ENCODE results near the gene PEAK1.
"Not testable (repeated sequence)": the region's sequence is repeated elsewhere in the genome, so short reads cannot be mapped to it uniquely, and the experiment has no call there.

PEAK1 gene

DNA sequence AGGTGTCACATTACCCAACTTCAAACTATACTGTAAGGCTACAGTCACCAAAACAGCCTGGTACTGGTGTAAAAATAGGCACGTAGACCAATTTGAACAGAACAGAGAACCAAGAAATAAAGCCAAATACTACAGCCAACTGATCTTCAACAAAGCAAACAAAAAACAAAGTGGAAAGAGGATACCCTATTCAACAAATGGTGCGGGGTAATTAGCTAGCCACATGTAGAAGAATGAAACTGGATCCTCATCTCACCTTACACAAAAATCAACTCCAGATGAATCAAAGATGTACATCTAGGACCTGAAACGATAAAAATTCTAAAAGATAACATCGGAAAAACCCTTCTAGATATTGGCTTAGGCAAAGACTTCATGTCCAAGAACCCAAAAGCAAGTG lies 13.1 kb downstream of the PEAK1 start:
- H3K36me3 ChIP-seq (ENCODE audit: control insufficient read depth in 2 of 2, insufficient read depth in 1 of 2, low read length in 2 of 2) = no peaks in the 10 kb centered on the region; a peak in 1 of 3 replicates
- ChIA-PET POLR2A (interaction anchor here (1.0 kb wide), 1 partner anchor 13 kb away, joined by 3 read pairs; the partner anchor contains the start of gene PEAK1), CTCF (interaction anchor here (0.8 to 1.3 kb wide), 3 partner anchors 9 to 288 kb away, joined by 4 to 7 read pairs (median 5); no protein-coding TSS in a partner anchor)
- H3K4me3 ChIP-seq (ENCODE audit: low read depth, low read length) = no peak overlapping the region
- H3K27ac ChIP-seq (ENCODE audit: extremely low read depth, low read depth, low read length) = no peak overlapping the region
- no peaks in the 10 kb centered on the region for H3K9me3 ChIP-seq (ENCODE audit: control insufficient read depth, insufficient read depth, low read depth, low read length)
- TF ChIP-seq, protein P1, sequence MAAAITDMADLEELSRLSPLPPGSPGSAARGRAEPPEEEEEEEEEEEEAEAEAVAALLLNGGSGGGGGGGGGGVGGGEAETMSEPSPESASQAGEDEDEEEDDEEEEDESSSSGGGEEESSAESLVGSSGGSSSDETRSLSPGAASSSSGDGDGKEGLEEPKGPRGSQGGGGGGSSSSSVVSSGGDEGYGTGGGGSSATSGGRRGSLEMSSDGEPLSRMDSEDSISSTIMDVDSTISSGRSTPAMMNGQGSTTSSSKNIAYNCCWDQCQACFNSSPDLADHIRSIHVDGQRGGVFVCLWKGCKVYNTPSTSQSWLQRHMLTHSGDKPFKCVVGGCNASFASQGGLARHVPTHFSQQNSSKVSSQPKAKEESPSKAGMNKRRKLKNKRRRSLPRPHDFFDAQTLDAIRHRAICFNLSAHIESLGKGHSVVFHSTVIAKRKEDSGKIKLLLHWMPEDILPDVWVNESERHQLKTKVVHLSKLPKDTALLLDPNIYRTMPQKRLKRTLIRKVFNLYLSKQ (tag by site-specific recombination; IDR thresholded peaks at IDR 0.05; ENCODE audit: borderline replicate concordance) = no peak
- TF ChIP-seq SCRT1 (tag by site-specific recombination; IDR thresholded peaks at IDR 0.05; ENCODE audit: borderline replicate concordance) (peak; percentile 69), SCRT2 (tag by site-specific recombination; IDR thresholded peaks at IDR 0.05) (peak; percentile 59; the same call in 1 of the 2 replicates), ZNF514 (tag by site-specific recombination; IDR thresholded peaks at IDR 0.05) (no peak)
- TF ChIP-seq, protein P2, sequence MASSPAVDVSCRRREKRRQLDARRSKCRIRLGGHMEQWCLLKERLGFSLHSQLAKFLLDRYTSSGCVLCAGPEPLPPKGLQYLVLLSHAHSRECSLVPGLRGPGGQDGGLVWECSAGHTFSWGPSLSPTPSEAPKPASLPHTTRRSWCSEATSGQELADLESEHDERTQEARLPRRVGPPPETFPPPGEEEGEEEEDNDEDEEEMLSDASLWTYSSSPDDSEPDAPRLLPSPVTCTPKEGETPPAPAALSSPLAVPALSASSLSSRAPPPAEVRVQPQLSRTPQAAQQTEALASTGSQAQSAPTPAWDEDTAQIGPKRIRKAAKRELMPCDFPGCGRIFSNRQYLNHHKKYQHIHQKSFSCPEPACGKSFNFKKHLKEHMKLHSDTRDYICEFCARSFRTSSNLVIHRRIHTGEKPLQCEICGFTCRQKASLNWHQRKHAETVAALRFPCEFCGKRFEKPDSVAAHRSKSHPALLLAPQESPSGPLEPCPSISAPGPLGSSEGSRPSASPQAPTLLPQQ (tag by site-specific recombination; IDR thresholded peaks at IDR 0.05) = no peak
- peaks cover 18% of the 10 kb centered on the region; the same call in 1 of the 2 replicates for H3K4me1 ChIP-seq (ENCODE audit: control insufficient read depth, insufficient read depth, low read length)

DNA sequence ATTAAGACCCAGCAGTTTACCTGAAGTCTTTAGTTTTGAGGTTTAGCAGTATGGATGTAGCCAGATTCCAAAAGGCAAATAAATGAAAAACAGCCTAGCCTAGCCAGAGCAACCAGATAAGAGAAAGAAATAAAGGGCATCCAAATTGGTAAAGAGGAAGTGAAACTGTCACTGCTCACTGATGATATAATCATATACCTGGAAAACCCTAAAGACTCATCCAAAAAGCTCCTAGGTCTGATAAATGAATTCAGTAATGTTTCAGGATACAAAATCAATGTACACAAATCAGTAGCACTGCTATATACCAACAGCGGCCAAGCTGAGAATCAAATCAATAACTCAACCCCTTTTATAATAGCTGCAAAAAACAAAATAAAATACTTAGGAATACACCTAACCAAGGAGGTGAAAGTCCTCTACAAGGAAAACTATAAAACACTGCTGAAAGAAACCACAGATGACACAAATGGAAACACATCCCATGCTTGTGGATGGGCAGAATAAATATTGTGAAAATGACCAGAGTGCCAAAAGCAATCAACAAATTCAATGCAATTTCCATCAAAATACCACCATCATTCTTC lies 13.6 kb downstream of the PEAK1 start:
- CTCF ChIA-PET = interaction anchor here (0.7 to 1.3 kb wide), 4 partner anchors 10 to 1213 kb away, joined by 4 to 7 read pairs (median 4); no protein-coding TSS in a partner anchor
- H3K4me3 ChIP-seq (ENCODE audit: low read depth, low read length); H3K36me3 ChIP-seq (ENCODE audit: control insufficient read depth in 2 of 2, insufficient read depth in 1 of 2, low read length in 2 of 2); H3K9me3 ChIP-seq (ENCODE audit: control insufficient read depth, insufficient read depth, low read depth, low read length); H3K27ac ChIP-seq (ENCODE audit: extremely low read depth, low read depth, low read length): not testable (repeated sequence)
- H3K4me1 ChIP-seq (ENCODE audit: control insufficient read depth, insufficient read depth, low read length) = peaks cover 18% of the 10 kb centered on the region; the same call in 1 of the 2 replicates
- POLR2A ChIA-PET = interaction anchor here (1.0 kb wide), 2 partner anchors 13 to 15 kb away, joined by 3 read pairs; partner anchors contain the start of gene PEAK1

DNA sequence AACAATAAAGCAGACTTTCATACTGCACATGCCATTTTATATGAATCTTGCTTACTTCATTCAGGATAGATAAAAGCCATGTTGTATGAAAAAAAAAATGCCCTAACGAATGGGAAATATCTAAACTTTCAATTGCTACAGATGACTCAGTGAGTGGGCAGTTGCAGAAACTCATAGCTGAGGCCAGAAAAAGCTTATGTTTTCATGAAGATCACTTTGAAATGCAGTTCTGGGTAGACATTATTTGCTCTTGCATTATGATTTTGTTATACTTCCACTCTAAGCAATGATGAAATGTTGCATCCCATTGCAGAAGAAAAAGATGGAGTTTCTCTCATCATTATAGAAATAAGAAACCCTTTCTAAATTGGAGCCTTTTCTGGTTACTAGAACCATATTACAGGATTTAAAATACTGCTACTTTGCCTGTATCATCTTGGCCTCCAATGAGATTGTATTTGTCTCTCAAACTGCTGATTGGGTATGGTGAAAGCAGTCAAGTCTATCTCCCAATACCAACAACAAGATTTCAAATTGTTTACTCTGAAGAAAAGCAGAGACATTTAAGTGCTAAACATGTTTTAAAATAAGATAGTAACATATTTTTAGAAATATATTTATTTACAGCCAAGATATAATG lies 17.0 kb downstream of the PEAK1 start:
- Histone ChIP-seq H3K36me3 (ENCODE audit: control insufficient read depth in 2 of 2, insufficient read depth in 1 of 2, low read length in 2 of 2) (no peaks in the 10 kb centered on the region), H3K9me3 (ENCODE audit: control insufficient read depth, insufficient read depth, low read depth, low read length) (no peaks in the 10 kb centered on the region), H3K4me3 (ENCODE audit: low read depth, low read length) (no peak overlapping the region), H3K27ac (ENCODE audit: extremely low read depth, low read depth, low read length) (no peak overlapping the region), H3K4me1 (ENCODE audit: control insufficient read depth, insufficient read depth, low read length) (peaks cover 7% of the 10 kb centered on the region; the same call in 1 of the 2 replicates)
- CTCF ChIA-PET = interaction anchor here (0.6 kb wide), 1 partner anchor 281 kb away, joined by 3 read pairs; no protein-coding TSS in a partner anchor
- TF ChIP-seq, protein P3, sequence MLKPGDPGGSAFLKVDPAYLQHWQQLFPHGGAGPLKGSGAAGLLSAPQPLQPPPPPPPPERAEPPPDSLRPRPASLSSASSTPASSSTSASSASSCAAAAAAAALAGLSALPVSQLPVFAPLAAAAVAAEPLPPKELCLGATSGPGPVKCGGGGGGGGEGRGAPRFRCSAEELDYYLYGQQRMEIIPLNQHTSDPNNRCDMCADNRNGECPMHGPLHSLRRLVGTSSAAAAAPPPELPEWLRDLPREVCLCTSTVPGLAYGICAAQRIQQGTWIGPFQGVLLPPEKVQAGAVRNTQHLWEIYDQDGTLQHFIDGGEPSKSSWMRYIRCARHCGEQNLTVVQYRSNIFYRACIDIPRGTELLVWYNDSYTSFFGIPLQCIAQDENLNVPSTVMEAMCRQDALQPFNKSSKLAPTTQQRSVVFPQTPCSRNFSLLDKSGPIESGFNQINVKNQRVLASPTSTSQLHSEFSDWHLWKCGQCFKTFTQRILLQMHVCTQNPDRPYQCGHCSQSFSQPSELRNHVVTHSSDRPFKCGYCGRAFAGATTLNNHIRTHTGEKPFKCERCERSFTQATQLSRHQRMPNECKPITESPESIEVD (tag by site-specific recombination; IDR thresholded peaks at IDR 0.05) = peak; percentile 77
- 0 out of 2 replicates have a peak, but pooled peaks have one; percentile 16 for TF ChIP-seq ZFHX2 (tag by site-specific recombination; conservative IDR thresholded peaks at IDR 0.05)
- TF ChIP-seq ZBTB21 (tag by site-specific recombination; IDR thresholded peaks at IDR 0.05) = no peak
- POLR2A ChIA-PET = no interaction called here

DNA sequence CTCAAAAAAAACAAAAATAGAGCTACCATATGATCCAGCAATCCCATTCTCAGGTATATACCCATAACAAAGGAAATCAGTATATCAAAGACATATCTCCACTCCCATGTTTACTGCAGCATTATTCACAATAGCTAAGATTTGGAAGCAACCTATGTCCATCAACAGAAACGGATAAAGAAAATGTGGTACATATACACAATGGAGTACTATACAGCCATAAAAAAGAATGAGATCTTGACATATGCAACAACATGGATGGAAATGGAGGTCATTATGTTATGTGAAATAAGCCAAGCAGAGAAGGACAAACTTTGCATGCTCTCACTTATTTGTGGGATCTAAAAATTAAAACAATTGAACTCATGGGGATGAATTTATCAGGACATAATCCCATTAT lies 19.6 kb downstream of the PEAK1 start:
- CTCF ChIA-PET = interaction anchor here (1.2 kb wide), 1 partner anchor 90 kb away, joined by 3 read pairs; no protein-coding TSS in a partner anchor
- POLR2A ChIA-PET = no interaction called here
- TF ChIP-seq, protein P4, sequence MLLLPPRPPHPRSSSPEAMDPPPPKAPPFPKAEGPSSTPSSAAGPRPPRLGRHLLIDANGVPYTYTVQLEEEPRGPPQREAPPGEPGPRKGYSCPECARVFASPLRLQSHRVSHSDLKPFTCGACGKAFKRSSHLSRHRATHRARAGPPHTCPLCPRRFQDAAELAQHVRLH (tag by site-specific recombination; IDR thresholded peaks at IDR 0.05) = peak; percentile 93
- TF ChIP-seq ZNF335 (tag by site-specific recombination; conservative IDR thresholded peaks at IDR 0.05) (no peak), ZNF146 (tag by site-specific recombination; IDR thresholded peaks at IDR 0.05) (peak; percentile 99), ZNF670 (tag by site-specific recombination; IDR thresholded peaks at IDR 0.05; ENCODE audit: low read depth) (no peak)
- TF ChIP-seq, protein P5, sequence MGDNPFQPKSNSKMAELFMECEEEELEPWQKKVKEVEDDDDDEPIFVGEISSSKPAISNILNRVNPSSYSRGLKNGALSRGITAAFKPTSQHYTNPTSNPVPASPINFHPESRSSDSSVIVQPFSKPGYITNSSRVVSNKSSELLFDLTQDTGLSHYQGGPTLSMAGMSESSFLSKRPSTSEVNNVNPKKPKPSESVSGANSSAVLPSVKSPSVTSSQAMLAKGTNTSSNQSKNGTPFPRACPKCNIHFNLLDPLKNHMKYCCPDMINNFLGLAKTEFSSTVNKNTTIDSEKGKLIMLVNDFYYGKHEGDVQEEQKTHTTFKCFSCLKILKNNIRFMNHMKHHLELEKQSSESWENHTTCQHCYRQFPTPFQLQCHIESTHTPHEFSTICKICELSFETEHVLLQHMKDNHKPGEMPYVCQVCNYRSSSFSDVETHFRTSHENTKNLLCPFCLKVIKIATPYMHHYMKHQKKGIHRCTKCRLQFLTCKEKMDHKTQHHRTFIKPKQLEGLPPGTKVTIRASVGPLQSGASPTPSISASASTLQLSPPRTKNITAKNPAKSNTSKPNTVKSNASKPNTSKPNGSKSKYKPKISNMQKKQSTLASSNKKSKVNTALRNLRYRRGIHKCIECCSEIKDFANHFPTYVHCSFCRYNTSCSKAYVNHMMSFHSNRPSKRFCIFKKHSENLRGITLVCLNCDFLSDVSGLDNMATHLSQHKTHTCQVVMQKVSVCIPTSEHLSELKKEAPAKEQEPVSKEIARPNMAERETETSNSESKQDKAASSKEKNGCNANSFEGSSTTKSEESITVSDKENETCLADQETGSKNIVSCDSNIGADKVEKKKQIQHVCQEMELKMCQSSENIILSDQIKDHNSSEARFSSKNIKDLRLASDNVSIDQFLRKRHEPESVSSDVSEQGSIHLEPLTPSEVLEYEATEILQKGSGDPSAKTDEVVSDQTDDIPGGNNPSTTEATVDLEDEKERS (tag by site-specific recombination; IDR thresholded peaks at IDR 0.05) = peak; percentile 91; the same call in 1 of the 2 replicates
- H3K4me3 ChIP-seq (ENCODE audit: low read depth, low read length) = no peak overlapping the region
- no peaks in the 10 kb centered on the region for H3K36me3 ChIP-seq (ENCODE audit: control insufficient read depth in 2 of 2, insufficient read depth in 1 of 2, low read length in 2 of 2)
- H3K9me3 ChIP-seq (ENCODE audit: control insufficient read depth, insufficient read depth, low read depth, low read length) = no peaks in the 10 kb centered on the region
- H3K27ac ChIP-seq (ENCODE audit: extremely low read depth, low read depth, low read length) = no peak overlapping the region
- peaks cover 1% of the 10 kb centered on the region; the same call in 1 of the 2 replicates for H3K4me1 ChIP-seq (ENCODE audit: control insufficient read depth, insufficient read depth, low read length)

Measured in HEK293 (cell line).